Measurements from ENCODE around the gene CHRNA3.

GRCh38 chr15:78605680-78606079 is 15.1 kb downstream of the CHRNA3 start:
- no peak for TF ChIP-seq POLR2A (IDR thresholded peaks at IDR 0.05)
- no peak for TF ChIP-seq CTCF (IDR thresholded peaks at IDR 0.05)

Data from body of pancreas (tissue), 4 donors.